Measurements from ENCODE around the gene TMPRSS15. TPM values are rescaled to one million over a fixed set of nuclear protein-coding genes. Genes with fewer than 3 reads are reported as not detected.

Gene TMPRSS15
- total and polyA plus RNA-seq, 10 donors, result not detected

GRCh38 chr21:18267496-18267895, 136.1 kb downstream of the TMPRSS15 start:
- Histone ChIP-seq H3K4me3 (no peak overlapping the region), H3K36me3 (no peaks in the 10 kb centered on the region), H3K27ac (no peak overlapping the region), H3K27me3 (replicated peaks in 1 of 7) (no peaks in the 10 kb centered on the region), H3K4me1 (no peaks in the 10 kb centered on the region), H3K9me3 (no peaks in the 10 kb centered on the region)
- no peak for DNase-seq
- intact Hi-C loops (cut with DNase I; ENCODE audit: low total_unique reads), result loop anchor here (10.0 kb wide), 1 partner anchor 223 kb away; no protein-coding TSS in a partner anchor
- 87 to 100% (median 92%) methylated on average over 1 of the region's 1 CpG for WGBS, 5 donors
- no peak for TF ChIP-seq POLR2AphosphoS5 (IDR thresholded peaks at IDR 0.05)
- TF ChIP-seq POLR2A (IDR thresholded peaks at IDR 0.05), result no peak
- TF ChIP-seq, protein P1, sequence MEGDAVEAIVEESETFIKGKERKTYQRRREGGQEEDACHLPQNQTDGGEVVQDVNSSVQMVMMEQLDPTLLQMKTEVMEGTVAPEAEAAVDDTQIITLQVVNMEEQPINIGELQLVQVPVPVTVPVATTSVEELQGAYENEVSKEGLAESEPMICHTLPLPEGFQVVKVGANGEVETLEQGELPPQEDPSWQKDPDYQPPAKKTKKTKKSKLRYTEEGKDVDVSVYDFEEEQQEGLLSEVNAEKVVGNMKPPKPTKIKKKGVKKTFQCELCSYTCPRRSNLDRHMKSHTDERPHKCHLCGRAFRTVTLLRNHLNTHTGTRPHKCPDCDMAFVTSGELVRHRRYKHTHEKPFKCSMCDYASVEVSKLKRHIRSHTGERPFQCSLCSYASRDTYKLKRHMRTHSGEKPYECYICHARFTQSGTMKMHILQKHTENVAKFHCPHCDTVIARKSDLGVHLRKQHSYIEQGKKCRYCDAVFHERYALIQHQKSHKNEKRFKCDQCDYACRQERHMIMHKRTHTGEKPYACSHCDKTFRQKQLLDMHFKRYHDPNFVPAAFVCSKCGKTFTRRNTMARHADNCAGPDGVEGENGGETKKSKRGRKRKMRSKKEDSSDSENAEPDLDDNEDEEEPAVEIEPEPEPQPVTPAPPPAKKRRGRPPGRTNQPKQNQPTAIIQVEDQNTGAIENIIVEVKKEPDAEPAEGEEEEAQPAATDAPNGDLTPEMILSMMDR (IDR thresholded peaks at IDR 0.05 in 8 of 11, conservative IDR thresholded peaks at IDR 0.05 in 3 of 11), result no peak

DNA sequence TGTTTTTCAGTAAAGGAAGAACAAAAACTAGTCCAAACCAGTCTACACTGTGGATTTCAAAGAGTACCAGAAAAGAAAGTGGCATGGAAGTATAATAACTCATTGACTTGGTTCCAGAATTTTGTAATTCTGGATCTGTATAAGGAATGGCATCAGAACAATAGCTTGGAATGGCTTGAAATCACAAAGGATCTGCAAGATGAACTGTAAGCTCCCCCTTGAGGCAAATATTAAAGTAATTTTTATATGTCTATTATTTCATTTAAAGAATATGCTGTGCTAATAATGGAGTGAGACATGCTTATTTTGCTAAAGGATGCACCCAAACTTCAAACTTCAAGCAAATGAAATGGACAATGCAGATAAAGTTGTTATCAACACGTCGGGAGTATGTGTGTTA, 137.6 kb downstream of the TMPRSS15 start:
- H3K27ac ChIP-seq, result no peak overlapping the region

GRCh38 chr21:18253799-18254198, 149.8 kb downstream of the TMPRSS15 start:
- no peaks in the 10 kb centered on the region for H3K4me1 ChIP-seq
- TF ChIP-seq, protein P1 (IDR thresholded peaks at IDR 0.05 in 8 of 11, conservative IDR thresholded peaks at IDR 0.05 in 3 of 11), result no peak
- no peak for TF ChIP-seq POLR2A (IDR thresholded peaks at IDR 0.05)
- no peak for TF ChIP-seq POLR2AphosphoS5 (IDR thresholded peaks at IDR 0.05)
- peak overlapping the region in 4 of 8 donors; percentile 1 to 44 (median 28) for H3K27ac ChIP-seq
- no peaks in the 10 kb centered on the region for H3K27me3 ChIP-seq (replicated peaks in 1 of 7)
- H3K9me3 ChIP-seq, result no peaks in the 10 kb centered on the region
- 77 to 82% (median 79%) methylated on average over 2 of the region's 2 CpGs for WGBS, 5 donors
- no peak for DNase-seq
- H3K4me3 ChIP-seq, result no peak overlapping the region
- H3K36me3 ChIP-seq, result no peaks in the 10 kb centered on the region
- intact Hi-C loops (cut with DNase I; ENCODE audit: low total_unique reads), result no loop called here

More for the DNA sequence above, 137.6 kb downstream of the TMPRSS15 start:
- TF ChIP-seq POLR2AphosphoS5 (IDR thresholded peaks at IDR 0.05) (no peak), POLR2A (IDR thresholded peaks at IDR 0.05) (no peak)
- TF ChIP-seq, protein P1 (IDR thresholded peaks at IDR 0.05 in 8 of 11, conservative IDR thresholded peaks at IDR 0.05 in 3 of 11), result no peak
- 85 to 96% (median 90%) methylated on average over 2 of the region's 2 CpGs for WGBS, 5 donors
- intact Hi-C loops (cut with DNase I; ENCODE audit: low total_unique reads), result loop anchor here (10.0 kb wide), 1 partner anchor 221 kb away; no protein-coding TSS in a partner anchor
- Histone ChIP-seq H3K4me3 (no peak overlapping the region), H3K4me1 (no peaks in the 10 kb centered on the region), H3K9me3 (no peaks in the 10 kb centered on the region), H3K27me3 (replicated peaks in 1 of 7) (no peaks in the 10 kb centered on the region), H3K36me3 (no peaks in the 10 kb centered on the region)
- no peak for DNase-seq

DNA sequence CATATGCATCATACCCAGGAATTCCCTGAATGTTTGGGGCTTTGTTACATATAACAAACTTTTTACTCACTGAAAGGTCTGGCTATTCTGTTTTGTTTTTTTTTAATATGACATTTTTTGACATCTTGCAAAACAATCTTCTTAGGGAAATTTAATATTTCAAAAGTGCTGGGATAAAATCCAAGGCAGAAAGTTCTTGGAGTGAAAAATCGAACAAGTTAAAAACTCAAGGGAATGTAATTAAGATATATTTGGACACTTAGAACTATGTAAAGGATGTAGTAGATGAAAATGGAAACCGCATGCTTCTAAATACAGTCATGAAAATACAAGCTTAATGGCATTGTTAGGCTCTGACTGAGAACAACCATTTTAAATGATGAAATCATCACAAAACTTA, 150.4 kb downstream of the TMPRSS15 start:
- DNase-seq, result no peak
- no peaks in the 10 kb centered on the region for H3K36me3 ChIP-seq
- intact Hi-C loops (cut with DNase I; ENCODE audit: low total_unique reads), result no loop called here
- TF ChIP-seq, protein P1 (IDR thresholded peaks at IDR 0.05 in 8 of 11, conservative IDR thresholded peaks at IDR 0.05 in 3 of 11), result no peak
- TF ChIP-seq POLR2AphosphoS5 (IDR thresholded peaks at IDR 0.05), result no peak
- TF ChIP-seq POLR2A (IDR thresholded peaks at IDR 0.05), result no peak
- no peak overlapping the region for H3K4me3 ChIP-seq
- no peaks in the 10 kb centered on the region for H3K27me3 ChIP-seq (replicated peaks in 1 of 7)
- no peaks in the 10 kb centered on the region for H3K9me3 ChIP-seq
- H3K4me1 ChIP-seq, result no peaks in the 10 kb centered on the region
- 67 to 85% (median 80%) methylated on average over 2 of the region's 2 CpGs for WGBS, 5 donors
- peak overlapping the region in 4 of 8 donors; percentile 1 to 44 (median 28) for H3K27ac ChIP-seq

All from spleen (tissue), 11 donors.